GM12891 (cell line): ENCODE measurements around the gene CMC1.

Source experiments
- DNase-seq: peaks from one replicate; pipeline ENCODE4 v3.0.0; 2011; ENCODE audit warnings: low spot score; ENCODE audit not compliant: insufficient read length
- FAIRE-seq: peaks from 2 replicates; lab custom pipeline; 2011; peaks lifted over from hg19 to GRCh38; lab: Jason Lieb, UNC
- PAX5 ChIP-seq: IDR thresholded peaks from 2 replicates; pipeline ENCODE4 v1.6.1; 2011; ENCODE audit warnings: low read length, moderate library complexity, mild to moderate bottlenecking; ENCODE audit not compliant: insufficient read depth, severe bottlenecking
- POLR2A ChIP-seq: IDR thresholded peaks from 2 replicates; pipeline ENCODE4 v1.6.1; 2011; ENCODE audit warnings: low read depth, low read length, control low read depth
- POLR2AphosphoS5 ChIP-seq: IDR thresholded peaks from 2 replicates; pipeline ENCODE4 v1.6.1; 2011; ENCODE audit warnings: low read depth, low read length, control low read depth
- POU2F2 ChIP-seq: IDR thresholded peaks from 2 replicates; pipeline ENCODE4 v1.6.1; 2011; ENCODE audit warnings: low read depth, mild to moderate bottlenecking, control low read depth, low read length, moderate library complexity
- SPI1 ChIP-seq: IDR thresholded peaks from 2 replicates; pipeline ENCODE4 v1.6.1; 2011; ENCODE audit warnings: low read depth, low read length, control low read depth
- TAF1 ChIP-seq: IDR thresholded peaks from 2 replicates; pipeline ENCODE4 v1.6.1; 2011; ENCODE audit warnings: low read depth, low read length, control low read depth

Gene CMC1

DNA sequence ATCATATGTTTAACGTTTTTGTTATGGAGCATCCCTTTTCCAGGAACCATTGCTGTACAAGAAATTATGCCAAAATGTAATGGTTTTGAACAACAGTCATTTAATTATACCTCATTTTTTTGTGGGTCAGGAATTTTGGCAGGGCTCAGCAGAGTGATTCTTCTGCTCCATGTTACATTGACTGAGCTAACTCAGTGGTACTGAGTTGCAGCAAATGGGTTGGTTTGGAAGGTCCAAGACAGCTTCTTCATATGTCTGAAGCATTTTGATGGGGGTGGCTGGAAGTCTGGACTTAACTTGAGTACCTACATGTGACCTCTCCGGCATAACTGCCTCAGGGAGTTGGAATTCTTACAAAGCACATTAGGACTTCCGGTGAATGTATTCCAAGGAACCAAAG is 26.0 kb upstream of the CMC1 start:
- DNase-seq (no peak), FAIRE-seq (no peak)
- TF ChIP-seq SPI1, result no peak
- TF ChIP-seq PAX5, result no peak
- TF ChIP-seq POU2F2, result no peak
- no peak for TF ChIP-seq TAF1
- no peak for TF ChIP-seq POLR2AphosphoS5
- no peak for TF ChIP-seq POLR2A

DNA sequence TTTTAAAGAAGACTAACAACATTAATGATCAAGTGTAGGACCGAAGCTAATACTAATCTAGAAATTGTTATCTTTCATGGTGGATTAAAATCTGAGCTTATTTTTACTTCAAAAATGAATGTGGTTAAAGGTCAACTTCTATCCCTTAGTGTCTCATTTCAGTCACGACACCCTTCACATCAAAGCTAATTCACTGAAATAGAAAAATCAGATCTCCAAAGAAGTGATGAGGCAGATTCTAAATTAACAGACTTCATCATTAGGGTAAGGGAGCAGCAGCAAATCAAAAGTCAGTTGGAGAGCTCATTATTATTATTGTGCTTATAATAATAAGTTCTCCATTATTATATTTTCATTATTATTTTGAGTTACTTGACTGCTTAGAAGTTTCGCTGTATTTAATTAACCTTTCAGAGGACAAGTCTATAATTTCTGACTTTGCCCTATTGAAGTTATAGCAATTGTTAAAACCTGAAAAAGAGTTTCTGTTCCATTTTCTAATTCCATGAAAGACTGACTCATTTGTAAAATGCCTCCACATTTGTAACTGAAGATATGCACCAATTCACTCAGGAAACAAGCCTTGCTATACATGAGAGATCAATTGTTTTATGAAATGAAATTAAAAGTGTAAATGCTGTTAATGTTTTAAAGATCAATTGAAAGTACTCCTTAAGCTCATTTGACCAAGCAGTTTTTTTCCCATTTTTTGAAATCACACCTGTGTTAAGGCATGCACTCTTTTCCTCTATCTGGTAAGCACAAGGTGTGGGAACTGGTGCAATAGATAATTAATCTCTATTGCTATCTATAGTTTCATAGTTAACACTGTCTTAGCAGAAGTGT is 23.1 kb upstream of the CMC1 start:
- TF ChIP-seq TAF1 (no peak), PAX5 (no peak), SPI1 (no peak), POLR2A (no peak), POU2F2 (no peak), POLR2AphosphoS5 (no peak)
- FAIRE-seq, result no peak
- no peak for DNase-seq

DNA sequence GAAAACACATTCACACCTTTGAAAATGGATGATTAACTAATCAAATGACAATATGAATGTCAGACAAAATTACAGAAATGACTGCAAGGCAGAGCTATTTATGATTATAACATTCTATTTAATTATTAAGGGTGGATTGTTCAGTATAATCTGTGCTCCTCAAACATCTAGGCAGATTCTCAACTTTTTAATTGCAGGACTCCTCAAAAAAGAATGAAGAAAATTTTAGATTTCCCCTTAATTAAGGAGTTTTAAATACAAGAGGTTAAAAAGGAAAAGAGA is 22.6 kb upstream of the CMC1 start:
- FAIRE-seq, result no peak
- TF ChIP-seq POLR2AphosphoS5, result no peak
- TF ChIP-seq POU2F2, result no peak
- TF ChIP-seq SPI1, result no peak
- TF ChIP-seq POLR2A, result no peak
- DNase-seq, result no peak

DNA sequence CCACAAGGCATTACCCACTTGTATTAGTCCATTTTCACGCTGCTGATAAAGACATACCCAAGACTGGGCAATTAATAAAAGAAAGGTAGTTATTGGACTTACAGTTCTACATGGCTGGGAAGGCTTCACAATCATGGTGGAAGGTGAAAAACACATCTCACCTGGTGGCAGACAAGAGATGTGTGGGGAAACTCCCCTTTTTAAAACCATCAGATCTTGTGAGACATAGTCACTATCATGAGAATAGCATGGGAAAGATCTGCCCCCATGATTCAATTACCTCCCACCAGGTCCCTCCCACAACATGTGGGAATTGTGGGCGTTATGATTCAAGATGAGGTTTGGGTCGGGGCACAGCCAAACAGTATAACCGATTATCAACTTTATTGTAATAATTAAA is 17.0 kb upstream of the CMC1 start:
- FAIRE-seq, result no peak
- TF ChIP-seq TAF1 (no peak), SPI1 (no peak), POU2F2 (no peak), POLR2AphosphoS5 (no peak), POLR2A (no peak), PAX5 (no peak)

DNA sequence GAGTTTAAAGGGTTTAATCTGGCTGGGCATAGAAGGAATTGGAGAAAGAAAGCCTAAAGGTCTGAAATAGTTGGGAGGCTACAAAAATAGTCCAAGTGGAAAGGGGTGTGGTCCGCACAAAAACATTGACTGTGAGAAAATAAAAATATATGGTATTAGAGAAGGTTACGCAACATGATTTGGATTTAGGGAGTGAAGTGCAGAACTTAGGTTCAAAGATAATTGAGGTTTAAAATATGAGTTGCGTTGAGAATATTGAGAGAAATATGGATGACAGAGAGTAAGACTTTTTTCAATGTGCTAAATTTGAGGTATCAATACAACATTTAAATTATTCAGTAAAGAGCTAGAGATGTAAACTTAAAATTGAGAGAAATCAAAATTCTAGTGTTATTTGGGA is 15.4 kb upstream of the CMC1 start:
- no peak for FAIRE-seq

More for the DNA sequence above, 17.0 kb upstream of the CMC1 start:
- no peak for DNase-seq

DNA sequence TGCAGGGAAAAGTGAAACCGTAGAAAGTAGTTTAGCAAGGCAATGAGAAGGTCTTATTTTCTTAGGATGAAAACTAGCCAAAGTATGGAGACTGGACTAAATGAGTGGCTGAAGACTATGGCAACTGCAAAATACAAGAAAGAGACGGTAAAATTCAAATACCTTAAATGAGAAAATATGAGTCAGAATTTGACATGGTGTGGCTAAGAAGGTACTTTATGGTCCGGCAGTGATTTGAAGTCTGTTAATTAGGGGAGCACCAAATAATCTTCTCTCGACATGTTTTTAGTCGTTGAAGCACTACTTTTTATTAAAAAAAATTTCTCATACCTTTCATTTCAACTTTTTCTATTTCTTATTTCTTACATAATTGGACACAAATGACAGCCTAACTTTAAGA is 12.8 kb upstream of the CMC1 start:
- TF ChIP-seq SPI1, result no peak
- TF ChIP-seq POLR2AphosphoS5, result no peak
- no peak for TF ChIP-seq PAX5
- TF ChIP-seq TAF1, result no peak
- TF ChIP-seq POU2F2, result no peak
- no peak for TF ChIP-seq POLR2A
- DNase-seq, result no peak
- no peak for FAIRE-seq

More for the DNA sequence above, 15.4 kb upstream of the CMC1 start:
- TF ChIP-seq TAF1, result no peak
- no peak for TF ChIP-seq POLR2AphosphoS5
- no peak for TF ChIP-seq PAX5
- TF ChIP-seq POLR2A, result no peak
- no peak for TF ChIP-seq POU2F2
- TF ChIP-seq SPI1, result no peak
- no peak for DNase-seq

DNA sequence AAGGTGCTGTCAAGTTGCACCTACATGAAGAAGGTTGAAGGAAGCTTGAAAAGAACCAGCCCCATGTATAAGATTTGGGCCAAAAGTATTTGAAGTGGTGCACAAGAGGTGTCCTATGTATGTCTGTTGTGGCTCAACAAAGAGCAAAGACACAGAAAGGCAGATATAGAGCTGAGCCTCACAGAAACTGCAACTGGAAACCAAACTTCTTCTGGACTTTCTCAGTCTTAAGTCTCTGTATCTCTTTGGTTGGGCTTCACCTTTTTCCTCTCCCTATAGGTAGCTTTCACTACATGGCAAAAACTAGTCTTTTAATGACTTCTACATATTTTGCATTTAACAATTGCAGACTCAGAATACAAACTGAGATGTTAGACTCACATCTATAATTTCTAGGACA is 8.8 kb upstream of the CMC1 start:
- FAIRE-seq (no peak), DNase-seq (no peak)
- TF ChIP-seq POLR2AphosphoS5, result no peak
- TF ChIP-seq TAF1, result no peak
- no peak for TF ChIP-seq PAX5
- TF ChIP-seq POLR2A, result no peak
- no peak for TF ChIP-seq SPI1
- TF ChIP-seq POU2F2, result no peak

DNA sequence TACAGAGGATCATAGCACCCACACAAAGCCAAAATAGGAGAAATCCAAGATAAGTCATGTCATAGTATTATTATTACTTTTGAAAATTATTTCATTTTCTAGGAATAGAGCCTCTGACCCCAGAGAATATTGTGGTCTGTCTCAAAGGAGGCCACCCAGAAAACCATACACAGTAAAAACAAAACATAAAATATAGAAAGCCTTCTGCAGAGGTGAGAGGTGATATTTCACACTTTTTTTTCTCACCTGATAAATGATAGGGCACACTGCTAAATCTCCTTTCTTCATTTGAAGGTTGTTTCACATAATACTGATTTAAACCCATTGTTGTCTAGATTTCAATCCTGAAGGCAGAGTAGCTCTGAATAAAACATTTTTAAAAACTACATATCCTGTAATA is 7.0 kb upstream of the CMC1 start:
- FAIRE-seq (no peak), DNase-seq (no peak)
- TF ChIP-seq TAF1, result no peak
- TF ChIP-seq POU2F2, result no peak
- no peak for TF ChIP-seq POLR2A
- TF ChIP-seq SPI1, result no peak

DNA sequence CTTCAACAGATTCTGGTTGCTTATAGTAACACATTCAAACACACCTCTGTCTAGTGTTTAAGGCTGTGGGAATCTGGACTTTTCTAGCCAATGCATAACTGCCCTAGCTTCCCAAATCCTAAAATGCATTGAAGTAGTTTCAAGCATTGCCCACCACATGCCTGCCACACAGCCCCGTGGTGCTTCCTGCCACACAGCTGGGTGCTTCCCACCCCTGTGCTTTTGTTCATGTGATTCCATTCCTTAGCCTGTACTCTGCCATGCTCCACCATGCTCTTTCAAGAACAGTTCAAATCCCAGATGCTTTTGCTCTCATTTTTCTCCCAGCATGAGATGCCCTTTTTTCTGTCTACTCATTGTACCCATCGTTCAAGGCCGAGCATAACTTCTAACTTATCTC is 2.3 kb upstream of the CMC1 start:
- DNase-seq (no peak), FAIRE-seq (no peak)
- TF ChIP-seq POU2F2 (no peak), POLR2A (no peak), PAX5 (no peak), SPI1 (no peak), TAF1 (no peak), POLR2AphosphoS5 (no peak)

DNA sequence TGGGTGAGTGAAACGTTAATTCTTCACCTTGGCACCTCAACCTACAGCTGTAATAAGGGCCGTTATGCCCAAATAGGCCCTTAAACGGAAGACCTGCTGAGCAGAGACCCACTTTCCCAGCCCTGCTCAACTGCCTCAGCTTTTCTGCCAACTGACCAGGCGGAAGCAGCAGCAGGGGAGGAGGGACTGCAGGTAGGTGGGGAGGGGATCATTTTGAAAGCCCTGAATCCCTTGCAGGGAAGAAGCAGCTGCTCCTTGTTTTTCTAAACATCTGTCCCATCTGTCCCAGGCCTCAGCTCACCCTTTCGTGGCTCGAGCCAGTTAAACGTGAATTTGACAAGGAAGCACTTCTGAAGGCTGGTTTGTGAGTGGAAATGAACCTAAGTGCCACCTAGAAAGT is 978 bp upstream of the CMC1 start:
- no peak for FAIRE-seq
- no peak for DNase-seq
- TF ChIP-seq PAX5 (no peak), TAF1 (no peak), POU2F2 (no peak)
